Smooth muscle cell (in vitro differentiated cells): ENCODE data around the gene REPS1. TPM values are rescaled to one million over a fixed set of nuclear protein-coding genes. Genes with fewer than 3 reads are reported as not detected.
"Not testable (repeated sequence)": the region's sequence is repeated elsewhere in the genome, so short reads cannot be mapped to it uniquely, and the experiment has no call there.

Source experiments
- DNase-seq: peaks from one replicate; lab custom pipeline; 2025; ENCODE audit not compliant: unreplicated experiment; lab: John Stamatoyannopoulos, UW
- H2AFZ ChIP-seq: fragments of 200-600 bp; sonication (generic); 2 replicates; pipeline ENCODE4 v1.6.0; 2016; ENCODE audit warnings: antibody characterized with exemption, low read depth, mild to moderate bottlenecking
- H3F3A ChIP-seq: fragments of 200-600 bp; sonication (generic); 2 replicates; pipeline ENCODE4 v1.6.0; 2017; ENCODE audit warnings: antibody characterized with exemption, low read depth
- H3K27ac ChIP-seq: fragments of 200-600 bp; sonication (generic); 2 replicates; pipeline ENCODE4 v1.5.1; 2016; ENCODE audit warnings: low read depth, mild to moderate bottlenecking
- H3K27me3 ChIP-seq: fragments of 200-600 bp; sonication (generic); 2 replicates; pipeline ENCODE4 v1.6.1; 2016; ENCODE audit warnings: low read depth, mild to moderate bottlenecking
- H3K36me3 ChIP-seq: fragments of 200-600 bp; sonication (generic); 2 replicates; pipeline ENCODE4 v1.5.1; 2016; ENCODE audit warnings: low read depth
- H3K4me1 ChIP-seq: fragments of 200-600 bp; sonication (generic); 2 replicates; pipeline ENCODE4 v1.5.1; 2016; ENCODE audit warnings: low read depth
- H3K4me2 ChIP-seq: fragments of 200-600 bp; sonication (generic); 2 replicates; pipeline ENCODE4 v1.6.0; 2016; ENCODE audit warnings: mild to moderate bottlenecking
- H3K4me3 ChIP-seq: fragments of 200-600 bp; sonication (generic); 2 replicates; pipeline ENCODE4 v1.5.1; 2016; ENCODE audit warnings: mild to moderate bottlenecking
- H3K79me2 ChIP-seq: fragments of 200-600 bp; sonication (generic); 2 replicates; pipeline ENCODE4 v1.6.0; 2016; ENCODE audit warnings: low read depth, mild to moderate bottlenecking
- H3K9ac ChIP-seq: fragments of 200-600 bp; sonication (generic); 2 replicates; pipeline ENCODE4 v1.6.0; 2016; ENCODE audit warnings: low read depth
- H3K9me3 ChIP-seq: fragments of 200-600 bp; sonication (generic); replicated peaks from 2 replicates; pipeline ENCODE4 v1.5.1; 2016; ENCODE audit warnings: low read depth
- H4K20me1 ChIP-seq: fragments of 200-600 bp; sonication (generic); 2 replicates; pipeline ENCODE4 v1.6.0; 2016; ENCODE audit warnings: low read depth
- CTCF ChIP-seq: fragments of 200-600 bp; sonication (generic); IDR thresholded peaks from 2 replicates; pipeline ENCODE4 v1.5.1; 2017; ENCODE audit warnings: borderline replicate concordance, mild to moderate bottlenecking, antibody characterized with exemption; ENCODE audit not compliant: insufficient read depth, poor library complexity, severe bottlenecking
- WGBS: methylation state at CpG from one replicate; pipeline ENCODE4 v1.1.7; 2016; ENCODE audit warnings: low lambda C conversion rate; 5-methylcytosine and 5-hydroxymethylcytosine counted together
- polyA plus RNA-seq: library from polyadenylated mRNA; unstranded; fragments of >200 nt; fragmentation: Nextera tagmentation; extraction: Ambion mirVana; gene quantifications from 2 replicates; pipeline ENCODE4 v1.2.1, GENCODE V29; 2016
- total RNA-seq: library from RNA; depleted of rRNA; stranded (reverse); fragments of >200 nt; gene quantifications from 2 replicates; pipeline ENCODE4 v1.2.3, GENCODE V29; 2014

The REPS1 gene
- total and polyA plus RNA-seq, 2 experiments from 2014 or later = 29.0 to 58.2 TPM

GRCh38 chr6:139027620-139028182 lies 39.6 kb upstream of the REPS1 start:
- Histone ChIP-seq H3F3A (no peaks in the 10 kb centered on the region), H3K9me3 (no peaks in the 10 kb centered on the region), H2AFZ (peak overlapping the region; percentile 90), H3K27me3 (no peaks in the 10 kb centered on the region), H3K36me3 (no peaks in the 10 kb centered on the region), H3K79me2 (peaks cover 30% of the 10 kb centered on the region), H4K20me1 (peaks cover 17% of the 10 kb centered on the region), H3K4me1 (peaks cover 26% of the 10 kb centered on the region), H3K4me2 (peak overlapping the region; percentile 95), H3K4me3 (peak overlapping the region; percentile 82), H3K9ac (peak overlapping the region; percentile 76), H3K27ac (peak overlapping the region; percentile 27)
- WGBS = 8% methylated on average over 10 of the region's 10 CpGs
- DNase-seq = no peak
- TF ChIP-seq CTCF = no peak

GRCh38 chr6:139025416-139025815 lies 37.4 kb upstream of the REPS1 start:
- not testable (repeated sequence) for H2AFZ ChIP-seq

GRCh38 chr6:139020689-139021088 lies 32.6 kb upstream of the REPS1 start:
- no peaks in the 10 kb centered on the region for H3K27me3 ChIP-seq
- no peak for TF ChIP-seq CTCF
- no peak overlapping the region for H3K4me2 ChIP-seq
- H2AFZ ChIP-seq = no peak overlapping the region
- H3K36me3 ChIP-seq = no peaks in the 10 kb centered on the region
- H3K27ac ChIP-seq = no peak overlapping the region
- no peaks in the 10 kb centered on the region for H3F3A ChIP-seq
- H3K9ac ChIP-seq = no peak overlapping the region
- no peak overlapping the region for H3K4me3 ChIP-seq
- no peaks in the 10 kb centered on the region for H4K20me1 ChIP-seq
- DNase-seq = no peak
- H3K79me2 ChIP-seq = no peaks in the 10 kb centered on the region
- H3K4me1 ChIP-seq = peaks cover 14% of the 10 kb centered on the region
- 91% methylated on average over 3 of the region's 3 CpGs for WGBS
- H3K9me3 ChIP-seq = no peaks in the 10 kb centered on the region

More at GRCh38 chr6:139025416-139025815, 37.4 kb upstream of the REPS1 start:
- not testable (repeated sequence) for H3K9ac ChIP-seq, H3K9me3 ChIP-seq, H3K36me3 ChIP-seq, H3K27me3 ChIP-seq, DNase-seq, H3K4me3 ChIP-seq, H3K4me2 ChIP-seq, H3F3A ChIP-seq, H4K20me1 ChIP-seq, H3K27ac ChIP-seq
- Histone ChIP-seq H3K79me2 (peaks cover 16% of the 10 kb centered on the region), H3K4me1 (peaks cover 20% of the 10 kb centered on the region)
- WGBS = 100% methylated on average over 3 of the region's 3 CpGs

- Histone ChIP-seq H3K9me3 (no peaks in the 10 kb centered on the region), H3K36me3 (no peaks in the 10 kb centered on the region), H4K20me1 (no peaks in the 10 kb centered on the region), H3F3A (no peaks in the 10 kb centered on the region), H3K79me2 (no peaks in the 10 kb centered on the region), H3K9ac (no peak overlapping the region), H3K4me3 (no peak overlapping the region), H2AFZ (no peak overlapping the region), H3K27me3 (no peaks in the 10 kb centered on the region), H3K4me2 (no peak overlapping the region), H3K27ac (no peak overlapping the region), H3K4me1 (peaks cover 14% of the 10 kb centered on the region)
- 97% methylated on average over 2 of the region's 2 CpGs for WGBS
- TF ChIP-seq CTCF = no peak
- no peak for DNase-seq
Measured at GRCh38 chr6:139019722-139020121, 31.7 kb upstream of the REPS1 start.
